ENCODE measurements around the gene CPT2. TPM values are rescaled to one million over a fixed set of nuclear protein-coding genes. Genes with fewer than 3 reads are reported as not detected.
A peak's percentile ranks its signal among the peaks of the same experiment; 100 is the strongest.

Gene CPT2
- total RNA-seq, 1 experiment from 2014 or later, result 14.4 TPM

DNA sequence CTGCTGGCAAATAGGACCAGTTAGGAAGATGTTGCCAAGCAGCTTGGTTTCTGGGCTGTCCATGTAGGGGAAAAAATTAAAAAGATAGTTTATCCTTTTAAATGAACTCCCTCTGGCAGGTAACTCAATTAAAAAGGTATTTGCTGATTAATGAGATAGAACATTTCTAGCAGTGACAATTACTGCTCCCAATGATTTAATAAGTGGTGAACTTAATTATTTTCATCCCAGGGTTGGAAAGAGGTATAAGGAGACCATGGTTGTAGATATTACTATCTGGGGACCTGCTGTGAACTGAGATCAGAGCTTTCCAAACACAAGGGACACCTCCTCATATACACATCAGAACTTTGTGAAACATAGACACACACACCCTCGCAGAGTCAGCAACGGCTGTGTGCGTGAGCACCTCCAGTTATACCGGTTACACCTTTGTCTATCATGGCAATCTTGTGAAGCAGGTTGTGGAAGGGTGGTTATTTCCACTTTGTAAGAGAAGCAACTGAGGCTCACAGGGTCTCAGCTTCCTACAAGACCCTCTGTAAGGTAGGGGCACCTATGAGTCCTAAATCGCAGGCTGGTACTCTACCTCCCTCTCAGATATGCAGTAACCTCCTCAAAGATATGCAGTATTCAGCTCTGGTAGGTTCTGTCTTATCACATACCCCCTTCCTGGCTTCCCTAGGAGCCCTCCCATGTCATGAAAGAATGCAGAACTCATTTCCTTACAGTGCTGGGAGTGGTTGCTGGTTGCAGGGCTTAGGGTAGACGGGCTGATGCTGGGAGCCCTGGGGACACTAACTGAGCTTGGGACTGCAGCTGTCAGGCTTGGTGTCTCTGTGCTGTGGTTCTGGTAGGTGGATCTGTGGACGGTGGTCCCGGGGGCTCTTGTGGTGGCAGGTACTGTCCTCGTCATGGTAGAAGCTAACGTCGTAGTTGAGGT lies 60.2 kb downstream of the CPT2 start:
- peak overlapping the region; percentile 9 for H3K4me3 Mint-ChIP-seq (ENCODE audit: unreplicated experiment)
- Histone ChIP-seq H3K27me3 (replicated peaks; ENCODE audit: control insufficient read depth, insufficient read depth, low read length) (no peaks in the 10 kb centered on the region), H3K9me3 (no peaks in the 10 kb centered on the region), H3K4me1 (peaks cover 15% of the 10 kb centered on the region), H3K36me3 (ENCODE audit: control insufficient read depth, insufficient read depth, low read length) (no peaks in the 10 kb centered on the region; the same call in 1 of the 2 replicates), H3K4me3 (ENCODE audit: low read depth, low read length) (no peak overlapping the region)
- TF ChIP-seq, protein P1, sequence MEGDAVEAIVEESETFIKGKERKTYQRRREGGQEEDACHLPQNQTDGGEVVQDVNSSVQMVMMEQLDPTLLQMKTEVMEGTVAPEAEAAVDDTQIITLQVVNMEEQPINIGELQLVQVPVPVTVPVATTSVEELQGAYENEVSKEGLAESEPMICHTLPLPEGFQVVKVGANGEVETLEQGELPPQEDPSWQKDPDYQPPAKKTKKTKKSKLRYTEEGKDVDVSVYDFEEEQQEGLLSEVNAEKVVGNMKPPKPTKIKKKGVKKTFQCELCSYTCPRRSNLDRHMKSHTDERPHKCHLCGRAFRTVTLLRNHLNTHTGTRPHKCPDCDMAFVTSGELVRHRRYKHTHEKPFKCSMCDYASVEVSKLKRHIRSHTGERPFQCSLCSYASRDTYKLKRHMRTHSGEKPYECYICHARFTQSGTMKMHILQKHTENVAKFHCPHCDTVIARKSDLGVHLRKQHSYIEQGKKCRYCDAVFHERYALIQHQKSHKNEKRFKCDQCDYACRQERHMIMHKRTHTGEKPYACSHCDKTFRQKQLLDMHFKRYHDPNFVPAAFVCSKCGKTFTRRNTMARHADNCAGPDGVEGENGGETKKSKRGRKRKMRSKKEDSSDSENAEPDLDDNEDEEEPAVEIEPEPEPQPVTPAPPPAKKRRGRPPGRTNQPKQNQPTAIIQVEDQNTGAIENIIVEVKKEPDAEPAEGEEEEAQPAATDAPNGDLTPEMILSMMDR (IDR thresholded peaks at IDR 0.05; ENCODE audit: insufficient read depth in 1 of 2, low read depth in 1 of 2, low read length in 1 of 2, severe bottlenecking in 1 of 2, unreplicated experiment in 1 of 2), result no peak
- H3K27me3 Mint-ChIP-seq (ENCODE audit: insufficient read depth, unreplicated experiment), result no peaks in the 10 kb centered on the region
- ChIA-PET POLR2A (interaction anchor here (0.7 kb wide), 1 partner anchor 19 kb away, joined by 3 read pairs; the partner anchor contains the start of gene MAGOH), CTCF (no interaction called here)
- BruUV-seq (replicated peaks), result no TSS peak
- intact Hi-C loops (cut with micrococcal nuclease; ENCODE audit: unreplicated experiment), result no loop called here
- no peaks in the 10 kb centered on the region for H3K9me3 Mint-ChIP-seq (ENCODE audit: unreplicated experiment)
- DNase-seq, result no peak
- peak overlapping the region; percentile 23 for H3K27ac Mint-ChIP-seq (ENCODE audit: unreplicated experiment)
- H3K36me3 Mint-ChIP-seq (ENCODE audit: insufficient read depth, unreplicated experiment), result peaks cover 6% of the 10 kb centered on the region
- H3K4me1 Mint-ChIP-seq (ENCODE audit: low read depth, unreplicated experiment), result peaks cover 28% of the 10 kb centered on the region

GRCh38 chr1:53257454-53258081 lies 60.9 kb downstream of the CPT2 start:
- H3K4me1 ChIP-seq, result peaks cover 15% of the 10 kb centered on the region
- H3K36me3 ChIP-seq (ENCODE audit: control insufficient read depth, insufficient read depth, low read length), result no peaks in the 10 kb centered on the region; the same call in 1 of the 2 replicates
- peaks cover 6% of the 10 kb centered on the region for H3K36me3 Mint-ChIP-seq (ENCODE audit: insufficient read depth, unreplicated experiment)
- peak overlapping the region; percentile 9 for H3K4me3 Mint-ChIP-seq (ENCODE audit: unreplicated experiment)
- no peak for DNase-seq
- TF ChIP-seq, protein P1 (IDR thresholded peaks at IDR 0.05; ENCODE audit: insufficient read depth in 1 of 2, low read depth in 1 of 2, low read length in 1 of 2, severe bottlenecking in 1 of 2, unreplicated experiment in 1 of 2), result no peak
- POLR2A ChIA-PET, result interaction anchor here (0.7 kb wide), 1 partner anchor 19 kb away, joined by 3 read pairs; the partner anchor contains the start of gene MAGOH
- H3K9me3 ChIP-seq, result no peaks in the 10 kb centered on the region
- no peak overlapping the region for H3K4me3 ChIP-seq (ENCODE audit: low read depth, low read length)
- intact Hi-C loops (cut with micrococcal nuclease; ENCODE audit: unreplicated experiment), result no loop called here
- H3K4me1 Mint-ChIP-seq (ENCODE audit: low read depth, unreplicated experiment), result peaks cover 28% of the 10 kb centered on the region
- no TSS peak for BruUV-seq (replicated peaks)
- CTCF ChIA-PET, result interaction anchor here (0.6 kb wide), 1 partner anchor 16 kb away, joined by 3 read pairs; no protein-coding TSS in a partner anchor
- H3K9me3 Mint-ChIP-seq (ENCODE audit: unreplicated experiment), result no peaks in the 10 kb centered on the region
- H3K27me3 ChIP-seq (replicated peaks; ENCODE audit: control insufficient read depth, insufficient read depth, low read length), result no peaks in the 10 kb centered on the region
- H3K27ac Mint-ChIP-seq (ENCODE audit: unreplicated experiment), result peak overlapping the region; percentile 29
- no peaks in the 10 kb centered on the region for H3K27me3 Mint-ChIP-seq (ENCODE audit: insufficient read depth, unreplicated experiment)

- BruUV-seq (replicated peaks), result no TSS peak
- DNase-seq, result no peak
- peak overlapping the region; percentile 2 for H3K4me3 Mint-ChIP-seq (ENCODE audit: unreplicated experiment)
- peaks cover 15% of the 10 kb centered on the region for H3K4me1 ChIP-seq
- peak overlapping the region; percentile 29 for H3K27ac Mint-ChIP-seq (ENCODE audit: unreplicated experiment)
- H3K27me3 ChIP-seq (replicated peaks; ENCODE audit: control insufficient read depth, insufficient read depth, low read length), result no peaks in the 10 kb centered on the region
- H3K4me3 ChIP-seq (ENCODE audit: low read depth, low read length), result no peak overlapping the region
- H3K9me3 ChIP-seq, result no peaks in the 10 kb centered on the region
- peaks cover 28% of the 10 kb centered on the region for H3K4me1 Mint-ChIP-seq (ENCODE audit: low read depth, unreplicated experiment)
- TF ChIP-seq, protein P1 (IDR thresholded peaks at IDR 0.05; ENCODE audit: insufficient read depth in 1 of 2, low read depth in 1 of 2, low read length in 1 of 2, severe bottlenecking in 1 of 2, unreplicated experiment in 1 of 2), result no peak
- intact Hi-C loops (cut with micrococcal nuclease; ENCODE audit: unreplicated experiment), result no loop called here
- no peaks in the 10 kb centered on the region for H3K27me3 Mint-ChIP-seq (ENCODE audit: insufficient read depth, unreplicated experiment)
- H3K36me3 Mint-ChIP-seq (ENCODE audit: insufficient read depth, unreplicated experiment), result peaks cover 6% of the 10 kb centered on the region
- H3K36me3 ChIP-seq (ENCODE audit: control insufficient read depth, insufficient read depth, low read length), result no peaks in the 10 kb centered on the region; the same call in 1 of the 2 replicates
- no peaks in the 10 kb centered on the region for H3K9me3 Mint-ChIP-seq (ENCODE audit: unreplicated experiment)
- POLR2A ChIA-PET, result no interaction called here
- CTCF ChIA-PET, result interaction anchor here (0.6 kb wide), 1 partner anchor 17 kb away, joined by 3 read pairs; no protein-coding TSS in a partner anchor
These were observed 61.6 kb downstream of the CPT2 start for GRCh38 chr1:53258216-53258615.
